Measurements from ENCODE around the gene SPDYE6.
"Not testable (repeated sequence)": the region's sequence is repeated elsewhere in the genome, so short reads cannot be mapped to it uniquely, and the experiment has no call there.

Gene SPDYE6

GRCh38 chr7:102330666-102331460 lies 25.4 kb downstream of the SPDYE6 start:
- not testable (repeated sequence) for H3K4me3 Mint-ChIP-seq; H3K27ac Mint-ChIP-seq; H3K27me3 Mint-ChIP-seq; H3K4me1 Mint-ChIP-seq; H3K9me3 Mint-ChIP-seq; ATAC-seq; H3K36me3 Mint-ChIP-seq (ENCODE audit: low read depth); DNase-seq

- H3K9me3 Mint-ChIP-seq; DNase-seq; H3K27me3 Mint-ChIP-seq; ATAC-seq; H3K4me3 Mint-ChIP-seq; H3K27ac Mint-ChIP-seq; H3K4me1 Mint-ChIP-seq; H3K36me3 Mint-ChIP-seq (ENCODE audit: low read depth): not testable (repeated sequence)
Measured at GRCh38 chr7:102329366-102329765, 26.9 kb downstream of the SPDYE6 start.

- not testable (repeated sequence) for H3K36me3 Mint-ChIP-seq (ENCODE audit: low read depth)
Measured at GRCh38 chr7:102328863-102329262, 27.4 kb downstream of the SPDYE6 start.

GRCh38 chr7:102327183-102327582 lies 29.1 kb downstream of the SPDYE6 start:
- not testable (repeated sequence) for DNase-seq; H3K27me3 Mint-ChIP-seq; H3K36me3 Mint-ChIP-seq (ENCODE audit: low read depth); H3K9me3 Mint-ChIP-seq; H3K4me3 Mint-ChIP-seq; H3K27ac Mint-ChIP-seq; ATAC-seq; H3K4me1 Mint-ChIP-seq

More at GRCh38 chr7:102328863-102329262, 27.4 kb downstream of the SPDYE6 start:
- H3K27me3 Mint-ChIP-seq, H3K4me1 Mint-ChIP-seq, H3K9me3 Mint-ChIP-seq, H3K4me3 Mint-ChIP-seq, H3K27ac Mint-ChIP-seq, ATAC-seq, DNase-seq: not testable (repeated sequence)

GRCh38 chr7:102326157-102326889 lies 29.9 kb downstream of the SPDYE6 start:
- ATAC-seq (no peak), DNase-seq (no peak)
- Mint-ChIP-seq H3K4me1 (peaks cover 3% of the 10 kb centered on the region), H3K27ac (no peak overlapping the region), H3K36me3 (ENCODE audit: low read depth) (no peaks in the 10 kb centered on the region), H3K27me3 (peaks cover 4% of the 10 kb centered on the region), H3K9me3 (no peaks in the 10 kb centered on the region), H3K4me3 (no peak overlapping the region)

GRCh38 chr7:102325106-102325505 lies 31.1 kb downstream of the SPDYE6 start:
- not testable (repeated sequence) for ATAC-seq; H3K27me3 Mint-ChIP-seq; H3K36me3 Mint-ChIP-seq (ENCODE audit: low read depth); DNase-seq; H3K27ac Mint-ChIP-seq; H3K4me1 Mint-ChIP-seq; H3K4me3 Mint-ChIP-seq; H3K9me3 Mint-ChIP-seq

- H3K4me1 Mint-ChIP-seq, result no peaks in the 10 kb centered on the region
- peaks cover 4% of the 10 kb centered on the region for H3K27me3 Mint-ChIP-seq
- DNase-seq, result no peak
- no peak overlapping the region for H3K27ac Mint-ChIP-seq
- H3K9me3 Mint-ChIP-seq, result no peaks in the 10 kb centered on the region
- no peak overlapping the region for H3K4me3 Mint-ChIP-seq
- no peaks in the 10 kb centered on the region for H3K36me3 Mint-ChIP-seq (ENCODE audit: low read depth)
- ATAC-seq, result no peak
Measured at GRCh38 chr7:102323914-102324195, 32.4 kb downstream of the SPDYE6 start.

- peaks cover 1% of the 10 kb centered on the region for H3K27me3 Mint-ChIP-seq
- no peaks in the 10 kb centered on the region for H3K9me3 Mint-ChIP-seq
- H3K4me1 Mint-ChIP-seq, result no peaks in the 10 kb centered on the region
- no peaks in the 10 kb centered on the region for H3K36me3 Mint-ChIP-seq (ENCODE audit: low read depth)
- H3K4me3 Mint-ChIP-seq, result no peak overlapping the region
- ATAC-seq, result no peak
- no peak for DNase-seq
- H3K27ac Mint-ChIP-seq, result no peak overlapping the region
Measured at GRCh38 chr7:102322202-102322715, 34.0 kb downstream of the SPDYE6 start.

- DNase-seq, result no peak
- H3K27me3 Mint-ChIP-seq, result peaks cover 1% of the 10 kb centered on the region
Measured at GRCh38 chr7:102321351-102322201, 34.7 kb downstream of the SPDYE6 start.

GRCh38 chr7:102320601-102321350 lies 35.5 kb downstream of the SPDYE6 start:
- Mint-ChIP-seq H3K27me3 (peaks cover 1% of the 10 kb centered on the region), H3K4me1 (no peaks in the 10 kb centered on the region), H3K36me3 (ENCODE audit: low read depth) (no peaks in the 10 kb centered on the region), H3K27ac (no peak overlapping the region), H3K4me3 (no peak overlapping the region), H3K9me3 (no peaks in the 10 kb centered on the region)
- DNase-seq (no peak), ATAC-seq (no peak)

More at GRCh38 chr7:102321351-102322201, 34.7 kb downstream of the SPDYE6 start:
- Mint-ChIP-seq H3K27ac (no peak overlapping the region), H3K36me3 (ENCODE audit: low read depth) (no peaks in the 10 kb centered on the region), H3K9me3 (no peaks in the 10 kb centered on the region), H3K4me1 (no peaks in the 10 kb centered on the region), H3K4me3 (no peak overlapping the region)
- ATAC-seq, result no peak

GRCh38 chr7:102320181-102320580 lies 36.1 kb downstream of the SPDYE6 start:
- H3K27ac Mint-ChIP-seq, result no peak overlapping the region
- ATAC-seq, result no peak
- no peak for DNase-seq
- H3K9me3 Mint-ChIP-seq, result no peaks in the 10 kb centered on the region
- no peaks in the 10 kb centered on the region for H3K4me1 Mint-ChIP-seq
- peaks cover 1% of the 10 kb centered on the region for H3K27me3 Mint-ChIP-seq
- no peaks in the 10 kb centered on the region for H3K36me3 Mint-ChIP-seq (ENCODE audit: low read depth)
- no peak overlapping the region for H3K4me3 Mint-ChIP-seq

- DNase-seq (no peak), ATAC-seq (no peak)
- no peak overlapping the region for H3K27ac Mint-ChIP-seq
- H3K27me3 Mint-ChIP-seq, result peaks cover 1% of the 10 kb centered on the region
- H3K36me3 Mint-ChIP-seq (ENCODE audit: low read depth), result no peaks in the 10 kb centered on the region
- H3K9me3 Mint-ChIP-seq, result no peaks in the 10 kb centered on the region
- no peak overlapping the region for H3K4me3 Mint-ChIP-seq
- no peaks in the 10 kb centered on the region for H3K4me1 Mint-ChIP-seq
Measured at GRCh38 chr7:102319671-102320070, 36.6 kb downstream of the SPDYE6 start.

- H3K27ac Mint-ChIP-seq, result no peak overlapping the region
- no peaks in the 10 kb centered on the region for H3K36me3 Mint-ChIP-seq (ENCODE audit: low read depth)
- H3K4me3 Mint-ChIP-seq, result no peak overlapping the region
- ATAC-seq, result no peak
- H3K9me3 Mint-ChIP-seq, result no peaks in the 10 kb centered on the region
- no peak for DNase-seq
- no peaks in the 10 kb centered on the region for H3K4me1 Mint-ChIP-seq
- peaks cover 1% of the 10 kb centered on the region for H3K27me3 Mint-ChIP-seq
Measured at GRCh38 chr7:102318482-102318971, 37.7 kb downstream of the SPDYE6 start.

Data from activated naive CD8-positive, alpha-beta T cell treated with anti-CD3 and anti-CD28 coated beads, Interleukin-2, amount 50 U/mL, for 24 hours (primary cell).